ENCODE results near the gene LGR6.

LGR6 gene

DNA sequence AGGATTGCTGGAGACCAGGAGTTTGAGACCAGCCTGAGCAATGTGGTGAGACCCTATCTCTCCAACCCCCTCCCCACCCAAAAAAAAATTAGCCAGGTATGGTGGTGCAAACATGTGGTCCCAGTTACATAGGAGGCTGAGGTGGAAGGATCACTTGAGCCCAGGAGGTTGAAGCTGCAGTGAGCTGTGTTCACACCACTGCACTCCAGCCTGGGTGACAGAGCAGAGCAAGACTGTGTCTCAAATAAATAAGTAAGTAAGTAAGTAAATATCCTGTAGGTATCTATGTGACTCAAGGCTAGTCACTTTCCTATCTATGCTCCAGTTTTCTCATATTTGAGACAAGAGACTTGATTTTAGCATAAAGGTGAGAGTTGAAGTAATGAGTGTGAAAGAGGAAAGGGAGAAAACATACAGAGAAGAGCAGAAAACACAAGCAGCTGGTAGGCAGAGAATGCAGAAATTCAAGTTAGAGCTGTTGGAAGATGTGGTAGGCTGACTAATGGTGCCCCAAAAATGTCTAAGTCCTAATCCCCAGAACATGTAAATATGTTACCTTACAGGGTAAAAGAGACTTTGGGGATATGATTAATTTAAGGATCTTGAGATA is 162.4 kb downstream of the LGR6 start:
- no peak for DNase-seq

DNA sequence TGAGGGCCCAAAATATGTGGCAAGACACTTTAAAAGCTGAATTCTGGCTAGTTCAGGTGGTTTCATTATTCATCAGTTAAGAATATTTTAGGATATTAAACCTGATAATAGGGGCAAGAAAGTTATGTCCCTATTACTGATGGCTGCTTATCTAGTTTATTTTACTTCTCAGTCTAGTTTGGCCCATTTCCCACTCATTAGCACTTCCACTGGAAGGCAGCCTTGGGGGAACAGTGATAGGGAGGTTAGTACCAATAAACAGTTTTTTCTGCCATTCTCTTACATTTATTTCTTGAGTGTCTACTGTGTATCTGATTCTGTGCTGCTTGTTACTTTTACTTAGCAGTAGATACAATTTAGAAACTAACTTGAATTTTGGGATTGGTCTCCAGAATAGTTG is 163.9 kb downstream of the LGR6 start:
- DNase-seq, result no peak

DNA sequence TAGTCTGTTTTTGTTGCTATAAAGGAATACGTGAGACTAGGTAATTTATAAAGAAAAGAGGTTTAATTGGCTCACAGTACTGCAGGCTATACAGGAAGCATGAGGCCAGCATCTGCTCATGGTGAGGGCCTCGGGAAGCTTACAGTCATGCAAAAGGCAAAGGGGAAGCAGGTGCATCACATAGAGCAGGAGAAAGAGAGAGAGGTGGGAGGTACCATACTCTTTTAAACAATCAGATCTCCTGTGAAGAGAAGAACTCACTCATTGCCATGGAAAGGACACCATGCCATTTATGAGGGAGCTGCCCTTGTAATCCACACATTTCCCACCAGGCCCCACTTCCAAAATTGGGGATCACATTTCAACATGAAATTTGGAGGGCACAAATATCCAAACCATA is 167.6 kb downstream of the LGR6 start:
- no peak for DNase-seq

DNA sequence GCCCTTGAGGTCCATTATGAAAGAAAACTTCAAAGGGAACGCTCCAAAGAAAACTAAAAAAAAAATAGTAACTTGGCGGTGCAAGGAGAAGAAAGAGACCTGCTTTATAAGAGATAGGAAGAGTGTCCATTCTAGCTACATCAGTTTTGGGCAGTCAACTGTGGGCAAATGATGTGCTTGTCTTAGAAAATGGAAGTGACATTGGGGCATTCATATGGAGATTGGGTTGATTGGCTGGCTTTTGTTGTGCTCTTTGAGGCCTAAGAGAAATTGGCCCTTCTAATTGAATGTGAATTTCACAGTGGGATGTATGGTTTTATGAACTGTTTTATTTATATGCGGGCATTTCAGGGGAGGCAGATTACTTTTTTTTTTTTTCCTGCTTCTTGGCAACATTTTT is 168.1 kb downstream of the LGR6 start:
- DNase-seq, result no peak

DNA sequence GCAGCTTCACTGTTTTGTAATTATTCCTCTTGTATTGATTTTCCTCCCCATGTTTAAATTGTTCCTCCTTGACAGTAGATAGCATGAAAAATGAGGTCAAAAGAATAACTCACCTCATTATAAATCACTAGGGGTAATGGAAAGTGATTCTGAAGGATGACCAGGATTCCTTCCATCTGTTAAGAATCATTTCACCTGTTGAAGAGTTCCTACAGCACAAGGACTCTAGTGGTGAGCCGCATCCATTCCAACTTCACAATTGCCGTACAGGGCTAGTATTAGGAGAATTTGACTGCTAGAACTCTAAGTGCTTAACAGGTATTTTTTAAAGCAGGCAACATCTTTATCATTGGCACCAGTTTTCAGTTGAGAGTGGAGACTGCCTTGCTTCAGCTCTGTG is 168.6 kb downstream of the LGR6 start:
- no peak for DNase-seq

DNA sequence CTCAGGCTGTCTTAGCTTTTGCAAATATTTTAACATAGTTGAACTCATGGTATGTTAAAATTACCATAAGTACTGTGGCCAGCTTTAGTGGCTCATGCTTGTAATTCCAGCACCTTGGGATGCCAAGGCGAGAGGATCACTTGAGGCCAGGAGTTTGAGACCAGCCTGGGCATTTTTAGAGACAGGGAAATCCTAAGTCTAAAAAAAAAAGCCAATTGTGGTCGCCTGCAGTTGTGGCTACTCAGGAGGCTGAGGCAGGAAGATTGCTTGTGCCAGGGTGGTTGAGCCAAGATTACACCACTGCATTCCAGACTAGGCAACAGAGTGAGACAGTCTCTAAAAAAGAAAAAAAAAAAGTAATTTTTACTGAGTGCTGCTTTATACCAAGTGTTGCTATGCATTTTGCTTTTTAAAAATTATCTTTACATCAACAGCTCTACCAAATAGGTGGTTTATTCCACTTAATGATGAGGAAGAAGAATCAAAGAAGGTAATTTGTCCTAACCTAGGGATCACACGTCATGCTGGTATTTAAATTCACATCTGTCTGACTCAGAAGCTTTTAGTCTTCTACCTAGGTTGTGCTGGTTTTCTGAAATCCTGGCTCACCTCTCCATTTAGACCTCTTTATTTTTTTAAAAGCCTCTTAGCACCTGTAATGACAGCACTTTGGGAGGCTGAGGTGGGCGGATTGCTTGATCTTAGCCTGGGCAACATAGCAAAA is 171.7 kb downstream of the LGR6 start:
- no peak for DNase-seq

DNA sequence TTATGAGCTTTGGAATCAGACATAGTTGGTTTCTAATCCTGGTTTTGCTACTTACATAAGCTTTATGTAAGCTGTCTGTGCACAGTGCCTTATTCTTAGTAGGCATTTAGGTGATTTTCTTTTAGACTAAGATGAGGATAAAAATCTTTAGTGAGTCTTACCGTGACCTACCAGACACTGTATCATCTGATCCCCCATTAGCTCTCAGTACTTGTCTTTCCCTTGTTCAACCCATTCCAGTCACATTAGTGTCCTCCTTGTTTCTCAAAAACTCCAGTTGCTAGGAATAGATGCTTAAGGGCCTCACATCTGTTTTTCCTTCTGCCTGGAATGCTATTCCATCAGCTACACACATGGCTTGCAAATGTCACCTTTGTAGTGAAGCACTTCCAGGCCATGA is 173.7 kb downstream of the LGR6 start:
- no peak for DNase-seq
